Common myeloid progenitor, CD34-positive (primary cell): ENCODE results near the gene ZNF280A.
"Not testable (repeated sequence)": the region's sequence is repeated elsewhere in the genome, so short reads cannot be mapped to it uniquely, and the experiment has no call there.

ENCODE experiments used
- CTCF ChIA-PET: fragments of 350-600 bp; sonication (Branson Sonifier 250); formaldehyde crosslinking; loops from one replicate; lab custom pipeline; 2021; ENCODE audit warnings: antibody characterized with exemption; lab: Charles Lee
- POLR2A ChIA-PET: fragments of 350-600 bp; sonication (Branson Sonifier 250); formaldehyde crosslinking; loops from one replicate; lab custom pipeline; 2021; ENCODE audit warnings: antibody characterized with exemption; lab: Charles Lee
- DNase-seq, 3 donors: peaks; one replicate each; pipeline versions ENCODE4 v3.0.0 to v3.0.0-alpha.2; 2013
- H3K27ac ChIP-seq, 2 experiments: 1 replicate in 1 of 2; 2 replicates in 1 of 2; pipeline ENCODE4 v1.7.0; 2013; ENCODE audit warnings: inconsistent platforms in 2 of 2, low read length in 2 of 2, mild to moderate bottlenecking in 2 of 2, low read depth in 1 of 2, moderate library complexity in 1 of 2; ENCODE audit not compliant: severe bottlenecking in 2 of 2, insufficient read depth in 1 of 2, poor library complexity in 1 of 2
- H3K27me3 ChIP-seq, 5 experiments: replicated peaks in 2 of 5; 1 replicate in 3 of 5; 2 replicates in 2 of 5; pipeline versions ENCODE4 v1.6.1 to v1.7.0; 2013; ENCODE audit warnings: low read length in 4 of 5, mild to moderate bottlenecking in 2 of 5, moderate library complexity in 2 of 5, inconsistent platforms in 1 of 5; ENCODE audit not compliant: insufficient read depth in 5 of 5, control insufficient read depth in 4 of 5
- H3K36me3 ChIP-seq, 4 experiments: 1 replicate in 2 of 4; 2 replicates in 2 of 4; pipeline versions ENCODE4 v1.6.1 to v1.7.0; 2013; ENCODE audit warnings: low read length in 3 of 4, control low read depth in 1 of 4, mild to moderate bottlenecking in 1 of 4; ENCODE audit not compliant: control insufficient read depth in 4 of 4, insufficient read depth in 4 of 4
- H3K4me1 ChIP-seq, 4 experiments: 1 replicate in 3 of 4; 2 replicates in 1 of 4; pipeline versions ENCODE4 v1.6.1 to v1.7.1; 2013; ENCODE audit warnings: low read length in 3 of 4, mild to moderate bottlenecking in 3 of 4, control low read depth in 1 of 4, inconsistent platforms in 1 of 4, moderate library complexity in 1 of 4; ENCODE audit not compliant: control insufficient read depth in 4 of 4, insufficient read depth in 4 of 4; ENCODE audit errors: control extremely low read depth in 1 of 4
- H3K4me3 ChIP-seq, 7 experiments: 1 replicate in 4 of 7; 2 replicates in 3 of 7; pipeline versions ENCODE4 v1.5.1 to v1.7.0; 2013; ENCODE audit warnings: mild to moderate bottlenecking in 7 of 7, low read length in 6 of 7, moderate library complexity in 6 of 7, inconsistent platforms in 2 of 7, low read depth in 2 of 7, control low read depth in 1 of 7; ENCODE audit not compliant: insufficient read depth in 4 of 7, control insufficient read depth in 1 of 7; ENCODE audit errors: extremely low read depth in 1 of 7
- H3K9me3 ChIP-seq, 5 experiments: 1 replicate in 4 of 5; 2 replicates in 1 of 5; pipeline versions ENCODE4 v1.6.1 to v1.7.1; 2013; ENCODE audit warnings: low read length in 4 of 5, mild to moderate bottlenecking in 2 of 5, inconsistent platforms in 1 of 5, low read depth in 1 of 5, moderate library complexity in 1 of 5; ENCODE audit not compliant: control insufficient read depth in 4 of 5, insufficient read depth in 2 of 5; ENCODE audit errors: control extremely low read depth in 1 of 5
- WGBS: methylation state at CpG from one replicate; pipeline ENCODE4 v1.1.5; 2013; ENCODE audit not compliant: insufficient coverage; 5-methylcytosine and 5-hydroxymethylcytosine counted together

ZNF280A gene

GRCh38 chr22:22479999-22480532, 40.0 kb downstream of the ZNF280A start:
- POLR2A ChIA-PET: no interaction called here
- WGBS: 100% methylated on average over 1 of the region's 5 CpGs
- H3K27me3 ChIP-seq: no peaks in the 10 kb centered on the region
- no peak overlapping the region for H3K4me3 ChIP-seq
- CTCF ChIA-PET: no interaction called here
- H3K27ac ChIP-seq: no peak overlapping the region
- DNase-seq: no peak
- H3K36me3 ChIP-seq: peaks cover 0 to 3% (median 0%) of the 10 kb centered on the region in 4 experiments
- H3K4me1 ChIP-seq: no peaks in the 10 kb centered on the region
- H3K9me3 ChIP-seq: no peaks in the 10 kb centered on the region

GRCh38 chr22:22479116-22479515, 41.0 kb downstream of the ZNF280A start:
- H3K36me3 ChIP-seq: no peaks in the 10 kb centered on the region
- POLR2A ChIA-PET: no interaction called here
- CTCF ChIA-PET: interaction anchor here (1.2 to 1.6 kb wide), 2 partner anchors 10 to 109 kb away, joined by 3 to 5 read pairs; no protein-coding TSS in a partner anchor
- no peaks in the 10 kb centered on the region for H3K4me1 ChIP-seq
- no peak overlapping the region for H3K27ac ChIP-seq
- H3K4me3 ChIP-seq: no peak overlapping the region
- 100% methylated on average over 2 of the region's 2 CpGs for WGBS
- no peak for DNase-seq
- H3K9me3 ChIP-seq: no peaks in the 10 kb centered on the region
- no peaks in the 10 kb centered on the region for H3K27me3 ChIP-seq

- CTCF ChIA-PET: interaction anchor here (1.2 to 1.6 kb wide), 2 partner anchors 10 to 110 kb away, joined by 3 to 5 read pairs; no protein-coding TSS in a partner anchor
These were observed 41.6 kb downstream of the ZNF280A start for GRCh38 chr22:22478470-22478869.

GRCh38 chr22:22474733-22475132, 45.3 kb downstream of the ZNF280A start:
- Histone ChIP-seq H3K27me3 (no peaks in the 10 kb centered on the region), H3K4me1 (no peaks in the 10 kb centered on the region), H3K36me3 (no peaks in the 10 kb centered on the region), H3K9me3 (peaks cover 0 to 4% (median 2%) of the 10 kb centered on the region in 5 experiments), H3K4me3 (no peak overlapping the region), H3K27ac (no peak overlapping the region)
- ChIA-PET CTCF (interaction anchor here (0.8 kb wide), 1 partner anchor 11 kb away, joined by 4 read pairs; no protein-coding TSS in a partner anchor), POLR2A (no interaction called here)
- DNase-seq: no peak
- WGBS: 75% methylated on average over 1 of the region's 2 CpGs

More at GRCh38 chr22:22478470-22478869, 41.6 kb downstream of the ZNF280A start:
- H3K4me3 ChIP-seq: no peak overlapping the region
- H3K4me1 ChIP-seq: no peaks in the 10 kb centered on the region
- H3K9me3 ChIP-seq: no peaks in the 10 kb centered on the region
- no peaks in the 10 kb centered on the region for H3K36me3 ChIP-seq
- POLR2A ChIA-PET: no interaction called here
- H3K27ac ChIP-seq: no peak overlapping the region
- no peak for DNase-seq
- no peaks in the 10 kb centered on the region for H3K27me3 ChIP-seq

- H3K4me3 ChIP-seq, H3K27me3 ChIP-seq, H3K27ac ChIP-seq, H3K4me1 ChIP-seq, CTCF ChIA-PET, H3K36me3 ChIP-seq, POLR2A ChIA-PET, DNase-seq: not testable (repeated sequence)
- peaks cover 2 to 12% (median 5%) of the 10 kb centered on the region in 5 experiments for H3K9me3 ChIP-seq
- WGBS: 71% methylated on average over 2 of the region's 5 CpGs
These were observed 49.0 kb downstream of the ZNF280A start for GRCh38 chr22:22471104-22471503.

- H3K27me3 ChIP-seq: peaks cover 0 to 11% (median 0%) of the 10 kb centered on the region in 5 experiments
- DNase-seq: no peak
These were observed 50.5 kb downstream of the ZNF280A start for GRCh38 chr22:22469527-22469926.

GRCh38 chr22:22468794-22469469, 51.1 kb downstream of the ZNF280A start:
- H3K36me3 ChIP-seq, H3K4me1 ChIP-seq, POLR2A ChIA-PET, H3K27ac ChIP-seq, CTCF ChIA-PET, DNase-seq, H3K4me3 ChIP-seq: not testable (repeated sequence)
- Histone ChIP-seq H3K9me3 (peaks cover 2 to 12% (median 5%) of the 10 kb centered on the region in 5 experiments), H3K27me3 (peaks cover 0 to 15% (median 0%) of the 10 kb centered on the region in 5 experiments)
- WGBS: 88% methylated on average over 5 of the region's 11 CpGs

More at GRCh38 chr22:22469527-22469926, 50.5 kb downstream of the ZNF280A start:
- ChIA-PET CTCF (no interaction called here), POLR2A (no interaction called here)
- H3K4me1 ChIP-seq: no peaks in the 10 kb centered on the region
- no peak overlapping the region for H3K4me3 ChIP-seq
- peaks cover 2 to 12% (median 5%) of the 10 kb centered on the region in 5 experiments for H3K9me3 ChIP-seq
- no peak overlapping the region for H3K27ac ChIP-seq
- WGBS: 100% methylated on average over 1 of the region's 2 CpGs
- no peaks in the 10 kb centered on the region for H3K36me3 ChIP-seq
